Adrenal gland (tissue), 12 donors: ENCODE results near the gene MAPKAP1. TPM values are rescaled to one million over a fixed set of nuclear protein-coding genes. Genes with fewer than 3 reads are reported as not detected.

Source experiments
- DNase-seq, 7 donors: peaks; one replicate each; pipeline ENCODE4 v3.0.0-alpha.2; 2019 to 2020
- H3K27ac ChIP-seq, 5 donors: fragments of 200-600 bp; sonication (generic) in 4 of 5; 1 replicate in 3 of 5; 2 replicates in 2 of 5; pipeline versions ENCODE4 v1.5.1 to v1.8.0; 2016 to 2020; ENCODE audit warnings: mild to moderate bottlenecking in 1 of 5
- H3K27me3 ChIP-seq: fragments of 200-600 bp; 2 replicates; pipeline ENCODE4 v1.8.0; 2021
- H3K36me3 ChIP-seq, 2 donors: fragments of 200-600 bp; replicated peaks in 1 of 2; 1 replicate in 1 of 2; 2 replicates in 1 of 2; pipeline versions ENCODE4 v1.5.1 to v1.8.0; 2018 to 2022
- H3K4me1 ChIP-seq, 2 donors: fragments of 200-600 bp; replicated peaks in 1 of 2; 1 replicate in 1 of 2; 2 replicates in 1 of 2; pipeline versions ENCODE4 v1.5.1 to v1.8.0; 2018 to 2021
- H3K4me3 ChIP-seq, 4 donors: fragments of 200-600 bp; sonication (generic) in 3 of 4; one replicate each; pipeline ENCODE4 v1.5.1; 2016 to 2018
- H3K9me3 ChIP-seq, 3 donors: fragments of 200-600 bp; sonication (generic) in 1 of 3; replicated peaks in 1 of 3; 1 replicate in 2 of 3; 2 replicates in 1 of 3; pipeline versions ENCODE4 v1.5.1 to v1.8.0; 2016 to 2021
- POLR2A ChIP-seq, 2 donors: fragments of 450-650 bp; IDR thresholded peaks; one replicate each; pipeline ENCODE4 v1.6.1; 2017; ENCODE audit warnings: antibody characterized with exemption in 2 of 2, mild to moderate bottlenecking in 2 of 2, moderate library complexity in 1 of 2
- WGBS, 4 donors: extraction: QIAGEN DNeasy Blood & Tissue Kit in 2 of 4; methylation state at CpG; one replicate each; pipeline versions ENCODE4 v1.1.5 to v1.1.7; 2013 to 2017; 5-methylcytosine and 5-hydroxymethylcytosine counted together
- intact Hi-C, 2 donors: fragments of 100-400 bp; cut with DNase I; formaldehyde crosslinking; loops; one replicate each; pipeline versions ENCODE4 v1.14.1 to v1.15.0; 2022 to 2023
- polyA plus RNA-seq, 3 donors: library from polyadenylated mRNA; stranded (reverse); fragments of 200-250 nt in 2 of 3; fragments of 350-450 nt in 1 of 3; fragmentation: Illumina TruSeq in 1 of 3; extraction: RNeasy Lipid Tissue Mini Kit (QIAGEN cat#74804) in 1 of 3; gene quantifications; one replicate each; pipeline ENCODE4 v1.2.3, GENCODE V29; 2013 to 2014
- total RNA-seq, 9 donors: library from RNA; depleted of rRNA in 4 of 9; stranded (reverse); fragments of >200 nt in 4 of 9; fragments of 120-200 nt in 1 of 9; fragmentation: NEBNext Ultra II Directional in 1 of 9; extraction: Animal tissue kit (Norgen Biotek cat#: 25700) in 1 of 9; gene quantifications; one replicate each; pipeline versions ENCODE4 v1.1.0 to v1.2.4, GENCODE V29; 2013 to 2023
- TF ChIP-seq, protein P1 (sequence below), 6 experiments: fragments of 450-650 bp in 4 of 6; fragments of 200-600 bp in 2 of 6; sonication (generic) in 1 of 6; IDR thresholded peaks; 1 replicate in 5 of 6; 2 replicates in 1 of 6; pipeline versions ENCODE4 v1.5.1 to v1.8.0; 2016 to 2021; ENCODE audit warnings: antibody characterized with exemption in 6 of 6, mild to moderate bottlenecking in 2 of 6, moderate library complexity in 1 of 6
- donor health status: healthy with polysubstance abuse.
- donor health status: Bipolar disorder and iron deficiency.
- donor health status: DM: yes; HTN: yes; CAD: no.
- donor health status: DM: no; HTN: no; CAD: no.
- donor health status: DM: no; HTN: no; CAD: no.
- donor health status: DM: yes; HTN: yes; CAD: no.

The MAPKAP1 gene
- total and polyA plus RNA-seq, 12 donors = 72.2 to 156 (median 94.9) TPM

DNA sequence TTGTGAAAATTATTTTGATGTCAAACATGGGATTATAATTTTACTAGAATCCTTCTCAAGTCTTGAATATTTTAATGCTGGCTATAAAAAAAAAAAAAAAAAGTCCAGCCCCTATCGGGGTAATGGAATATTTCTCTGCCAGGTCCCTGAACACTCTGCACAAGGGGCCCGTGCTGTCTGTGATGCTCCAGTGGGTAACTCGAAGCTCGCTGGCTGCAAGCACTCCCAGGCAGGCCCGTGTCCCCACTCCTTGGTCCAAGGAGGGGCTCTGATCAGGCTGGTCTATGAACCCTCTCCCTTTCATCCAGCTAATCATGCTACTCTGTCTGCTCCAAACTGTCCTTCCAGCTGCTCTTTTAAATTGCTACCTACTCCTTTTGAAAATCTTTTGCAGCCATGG, 264.6 kb downstream of the MAPKAP1 start:
- H3K27ac ChIP-seq = no peak overlapping the region
- no peaks in the 10 kb centered on the region for H3K4me1 ChIP-seq
- H3K27me3 ChIP-seq = no peaks in the 10 kb centered on the region
- H3K4me3 ChIP-seq = no peak overlapping the region
- no peak for TF ChIP-seq POLR2A (IDR thresholded peaks at IDR 0.05)
- intact Hi-C loops = no loop called here
- DNase-seq = peak in 1 of 7 donors; percentile 23
- H3K9me3 ChIP-seq = no peaks in the 10 kb centered on the region
- peaks cover 0 to 23% of the 10 kb centered on the region in 2 donors for H3K36me3 ChIP-seq
- WGBS, 4 donors = 91 to 97% (median 94%) methylated on average over 5 of the region's 5 CpGs

DNA sequence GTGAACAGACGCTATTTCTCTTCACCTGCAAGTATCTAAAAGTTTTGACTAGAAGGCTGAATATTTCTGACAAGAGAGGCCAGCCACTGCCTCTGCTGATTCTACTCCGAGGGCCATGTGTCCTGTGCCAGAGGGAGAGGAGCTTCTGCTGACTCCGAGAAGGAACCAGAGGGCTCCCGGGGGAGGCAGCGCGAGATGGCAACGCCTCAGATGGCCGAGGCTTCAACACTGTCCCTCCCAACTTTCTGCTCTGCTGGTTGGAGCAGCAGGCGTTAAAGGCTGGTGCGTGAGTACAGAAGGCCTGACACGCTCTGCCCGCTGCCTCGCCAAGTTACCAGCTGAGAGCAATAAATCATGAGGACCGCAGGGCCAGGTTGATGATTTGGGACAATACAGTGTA, 266.6 kb downstream of the MAPKAP1 start:
- H3K9me3 ChIP-seq = no peaks in the 10 kb centered on the region
- 83 to 90% (median 86%) methylated on average over 6 to 14 of the region's 14 CpGs for WGBS, 4 donors
- H3K27ac ChIP-seq = no peak overlapping the region
- no peaks in the 10 kb centered on the region for H3K27me3 ChIP-seq
- peaks cover 0 to 23% of the 10 kb centered on the region in 2 donors for H3K36me3 ChIP-seq
- H3K4me3 ChIP-seq = no peak overlapping the region
- DNase-seq = peak in 2 of 7 donors; percentile 22 to 52
- TF ChIP-seq, protein P1, sequence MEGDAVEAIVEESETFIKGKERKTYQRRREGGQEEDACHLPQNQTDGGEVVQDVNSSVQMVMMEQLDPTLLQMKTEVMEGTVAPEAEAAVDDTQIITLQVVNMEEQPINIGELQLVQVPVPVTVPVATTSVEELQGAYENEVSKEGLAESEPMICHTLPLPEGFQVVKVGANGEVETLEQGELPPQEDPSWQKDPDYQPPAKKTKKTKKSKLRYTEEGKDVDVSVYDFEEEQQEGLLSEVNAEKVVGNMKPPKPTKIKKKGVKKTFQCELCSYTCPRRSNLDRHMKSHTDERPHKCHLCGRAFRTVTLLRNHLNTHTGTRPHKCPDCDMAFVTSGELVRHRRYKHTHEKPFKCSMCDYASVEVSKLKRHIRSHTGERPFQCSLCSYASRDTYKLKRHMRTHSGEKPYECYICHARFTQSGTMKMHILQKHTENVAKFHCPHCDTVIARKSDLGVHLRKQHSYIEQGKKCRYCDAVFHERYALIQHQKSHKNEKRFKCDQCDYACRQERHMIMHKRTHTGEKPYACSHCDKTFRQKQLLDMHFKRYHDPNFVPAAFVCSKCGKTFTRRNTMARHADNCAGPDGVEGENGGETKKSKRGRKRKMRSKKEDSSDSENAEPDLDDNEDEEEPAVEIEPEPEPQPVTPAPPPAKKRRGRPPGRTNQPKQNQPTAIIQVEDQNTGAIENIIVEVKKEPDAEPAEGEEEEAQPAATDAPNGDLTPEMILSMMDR (IDR thresholded peaks at IDR 0.05) = no peak
- no peak for TF ChIP-seq POLR2A (IDR thresholded peaks at IDR 0.05)
- no peaks in the 10 kb centered on the region for H3K4me1 ChIP-seq
- intact Hi-C loops = no loop called here

DNA sequence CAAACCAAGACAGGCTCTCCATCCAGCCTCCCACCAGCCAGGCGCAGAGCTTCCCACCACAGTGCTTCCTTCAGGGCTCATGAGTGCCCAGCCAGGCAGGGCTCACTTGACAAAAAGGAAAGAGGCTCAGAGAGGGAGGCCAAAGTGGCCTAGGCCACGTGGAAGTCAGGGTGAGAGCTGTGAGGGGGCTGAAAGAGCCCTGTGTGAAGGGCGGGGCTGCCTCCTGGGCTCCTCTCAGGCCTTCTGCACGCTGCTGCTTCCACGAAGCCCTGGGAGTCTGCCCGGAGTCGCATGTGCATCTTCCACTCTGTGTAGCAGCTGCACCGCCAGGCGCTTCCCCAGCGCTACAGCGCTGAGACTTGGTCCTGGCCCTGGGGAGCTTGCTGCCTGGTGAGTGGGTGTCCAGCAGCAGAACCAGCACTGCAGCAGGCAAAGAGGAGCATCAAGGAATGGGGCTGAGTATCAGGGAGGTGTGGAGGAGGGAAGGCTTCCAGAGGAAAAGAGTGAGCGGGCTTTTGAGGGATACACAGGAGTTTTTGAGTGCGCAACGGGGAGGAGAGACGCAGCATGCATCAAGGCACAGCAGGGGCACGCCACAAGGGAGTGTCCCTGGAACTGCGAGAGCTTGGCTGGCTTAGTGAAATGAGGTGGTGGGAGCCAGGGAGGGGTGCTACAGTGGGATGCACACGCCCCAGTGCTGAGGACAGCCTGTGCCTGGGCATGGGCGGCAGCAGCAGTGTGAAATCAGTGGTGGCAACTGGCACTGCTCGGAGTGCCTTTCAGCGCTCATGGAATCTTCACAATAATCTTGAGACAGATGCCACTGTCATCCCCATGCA, 267.4 kb downstream of the MAPKAP1 start:
- Histone ChIP-seq H3K9me3 (no peaks in the 10 kb centered on the region), H3K4me3 (no peak overlapping the region), H3K27me3 (no peaks in the 10 kb centered on the region), H3K36me3 (peaks cover 0 to 23% of the 10 kb centered on the region in 2 donors), H3K27ac (no peak overlapping the region), H3K4me1 (no peaks in the 10 kb centered on the region)
- WGBS, 4 donors = 92 to 96% (median 94%) methylated on average over 21 of the region's 21 CpGs
- intact Hi-C loops = no loop called here
- no peak for TF ChIP-seq POLR2A (IDR thresholded peaks at IDR 0.05)
- TF ChIP-seq, protein P1 (IDR thresholded peaks at IDR 0.05) = no peak
- no peak for DNase-seq

DNA sequence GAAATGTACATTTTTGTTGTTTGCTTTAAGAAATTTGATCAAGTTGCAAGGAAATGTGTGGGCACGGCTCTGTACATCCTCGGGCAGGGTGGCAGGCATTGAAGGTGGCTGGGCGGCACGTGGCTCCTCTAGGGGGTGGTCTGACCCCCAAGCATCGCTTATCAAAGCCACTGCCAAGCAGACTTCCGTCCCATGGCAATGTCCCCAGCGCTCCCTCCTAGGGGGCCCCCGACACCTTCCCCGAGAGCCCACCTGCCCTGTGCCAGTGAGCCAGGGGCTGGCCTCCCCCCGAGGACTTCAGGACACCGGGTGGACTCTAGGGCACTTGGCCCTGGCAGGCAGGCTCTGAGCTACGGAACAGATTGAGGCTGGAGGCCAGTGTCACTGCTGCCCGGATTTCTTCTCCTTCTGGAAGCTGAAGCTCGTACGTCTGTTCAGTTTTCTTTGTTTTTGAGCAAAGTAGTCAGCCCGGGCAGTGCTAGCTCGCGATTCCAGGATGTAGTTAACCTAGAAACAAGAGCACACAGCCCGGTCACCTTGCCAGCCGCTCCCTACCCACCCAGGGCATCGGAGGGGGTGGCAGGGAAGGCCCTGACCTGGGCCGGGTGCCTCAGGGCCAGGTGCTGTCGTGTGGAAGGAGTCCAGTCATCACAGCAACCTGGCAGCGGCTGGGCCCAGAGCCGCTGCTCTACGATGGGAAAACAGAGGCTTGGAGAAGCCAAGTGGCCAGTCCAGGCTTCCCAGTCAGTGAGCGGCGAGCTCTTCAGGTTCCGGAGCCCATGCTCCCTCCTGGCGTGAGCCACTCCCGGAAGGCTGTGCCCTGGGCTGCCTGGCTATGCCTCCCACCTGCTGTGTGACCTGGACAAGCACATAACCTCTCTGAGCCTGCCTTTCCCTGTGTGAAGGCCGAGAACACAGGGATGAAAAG, 268.2 kb downstream of the MAPKAP1 start:
- no peak overlapping the region for H3K4me3 ChIP-seq
- TF ChIP-seq POLR2A (IDR thresholded peaks at IDR 0.05) = no peak
- TF ChIP-seq, protein P1 (IDR thresholded peaks at IDR 0.05) = no peak
- H3K36me3 ChIP-seq = peaks cover 0 to 16% of the 10 kb centered on the region in 2 donors
- DNase-seq = no peak
- 85 to 94% (median 93%) methylated on average over 22 to 32 of the region's 32 CpGs for WGBS, 4 donors
- no peak overlapping the region for H3K27ac ChIP-seq
- H3K4me1 ChIP-seq = no peaks in the 10 kb centered on the region
- intact Hi-C loops = no loop called here
- no peaks in the 10 kb centered on the region for H3K9me3 ChIP-seq
- no peaks in the 10 kb centered on the region for H3K27me3 ChIP-seq
